Trophoblast cell (in vitro differentiated cells and primary cell): ENCODE measurements around the gene TRIM3.

ENCODE experiments used
- DNase-seq, 2 donors: peaks; one replicate each; pipeline ENCODE4 v3.0.0-alpha.2; 2016
- H2AFZ ChIP-seq: 2 replicates; pipeline ENCODE4 v1.6.1; 2013; ENCODE audit warnings: low read length, moderate library complexity, mild to moderate bottlenecking; ENCODE audit not compliant: insufficient read depth, poor library complexity
- H2AK5ac ChIP-seq: 2 replicates; pipeline ENCODE4 v1.6.1; 2013; ENCODE audit warnings: mild to moderate bottlenecking, low read length
- H2BK120ac ChIP-seq: 2 replicates; pipeline ENCODE4 v1.6.1; 2013; ENCODE audit warnings: low read length, mild to moderate bottlenecking, moderate library complexity; ENCODE audit not compliant: insufficient read depth, poor library complexity
- H2BK12ac ChIP-seq: 2 replicates; pipeline ENCODE4 v1.6.1; 2013; ENCODE audit warnings: mild to moderate bottlenecking, low read length, moderate library complexity
- H2BK5ac ChIP-seq: 2 replicates; pipeline ENCODE4 v1.6.1; 2013; ENCODE audit warnings: low read length, low read depth, moderate library complexity, mild to moderate bottlenecking; ENCODE audit not compliant: poor library complexity
- H3K14ac ChIP-seq: 2 replicates; pipeline ENCODE4 v1.6.1; 2013; ENCODE audit warnings: mild to moderate bottlenecking, low read length
- H3K18ac ChIP-seq: 2 replicates; pipeline ENCODE4 v1.6.1; 2013; ENCODE audit warnings: mild to moderate bottlenecking, low read length
- H3K23ac ChIP-seq: 2 replicates; pipeline ENCODE4 v1.6.1; 2013; ENCODE audit warnings: low read length
- H3K27ac ChIP-seq: 2 replicates; pipeline ENCODE4 v1.5.1; 2013; ENCODE audit warnings: low read depth, mild to moderate bottlenecking, inconsistent platforms, low read length, moderate library complexity
- H3K27me3 ChIP-seq: 2 replicates; pipeline ENCODE4 v1.6.1; 2013; ENCODE audit warnings: inconsistent platforms, mild to moderate bottlenecking, low read length, moderate library complexity; ENCODE audit not compliant: insufficient read depth
- H3K36me3 ChIP-seq, 2 experiments: 1 replicate in 1 of 2; 2 replicates in 1 of 2; pipeline ENCODE4 v1.6.1; 2013; ENCODE audit warnings: low read length in 2 of 2, mild to moderate bottlenecking in 2 of 2, moderate library complexity in 1 of 2; ENCODE audit not compliant: insufficient read depth in 2 of 2, control insufficient read depth in 1 of 2
- H3K4ac ChIP-seq: 2 replicates; pipeline ENCODE4 v1.6.1; 2013; ENCODE audit warnings: low read depth, mild to moderate bottlenecking, low read length, moderate library complexity
- H3K4me1 ChIP-seq, 2 experiments: 1 replicate in 1 of 2; 2 replicates in 1 of 2; pipeline ENCODE4 v1.6.1; 2013; ENCODE audit warnings: low read length in 2 of 2, mild to moderate bottlenecking in 2 of 2, moderate library complexity in 1 of 2; ENCODE audit not compliant: insufficient read depth in 2 of 2, control insufficient read depth in 1 of 2
- H3K4me2 ChIP-seq: 2 replicates; pipeline ENCODE4 v1.6.1; 2013; ENCODE audit warnings: inconsistent platforms, mild to moderate bottlenecking, low read length, moderate library complexity
- H3K4me3 ChIP-seq: 2 replicates; pipeline ENCODE4 v1.5.1; 2013; ENCODE audit warnings: mild to moderate bottlenecking, low read depth, low read length, inconsistent platforms
- H3K79me1 ChIP-seq: one replicate; pipeline ENCODE4 v1.6.1; 2013; ENCODE audit warnings: low read length
- H3K79me2 ChIP-seq: 2 replicates; pipeline ENCODE4 v1.6.1; 2013; ENCODE audit warnings: low read length, mild to moderate bottlenecking; ENCODE audit not compliant: control insufficient read depth, insufficient read depth, poor library complexity
- H3K9ac ChIP-seq: 2 replicates; pipeline ENCODE4 v1.6.1; 2013; ENCODE audit warnings: mild to moderate bottlenecking, low read length
- H3K9me3 ChIP-seq: 2 replicates; pipeline ENCODE4 v1.6.1; 2013; ENCODE audit warnings: low read depth, mild to moderate bottlenecking, control low read depth, inconsistent platforms, low read length; ENCODE audit not compliant: insufficient read depth
- H4K12ac ChIP-seq: 2 replicates; pipeline ENCODE4 v1.6.1; 2013; ENCODE audit warnings: low read depth, mild to moderate bottlenecking, low read length, moderate library complexity
- H4K8ac ChIP-seq: 2 replicates; pipeline ENCODE4 v1.6.1; 2013; ENCODE audit warnings: low read depth, mild to moderate bottlenecking, low read length, moderate library complexity
- H4K91ac ChIP-seq: one replicate; pipeline ENCODE4 v1.6.1; 2013; ENCODE audit warnings: low read depth, mild to moderate bottlenecking, low read length, moderate library complexity
- WGBS: extraction: QIAGEN DNeasy Blood & Tissue Kit; methylation state at CpG from one replicate; pipeline ENCODE4 v1.1.7; 2013; ENCODE audit warnings: missing lambda C conversion rate; ENCODE audit not compliant: insufficient read length, insufficient coverage; ENCODE audit errors: extremely low coverage; 5-methylcytosine and 5-hydroxymethylcytosine counted together

TRIM3 gene

GRCh38 chr11:6488821-6489220, 15.1 kb upstream of the TRIM3 start:
- no peaks in the 10 kb centered on the region for H3K4me1 ChIP-seq
- no peak overlapping the region for H2AK5ac ChIP-seq
- H3K27me3 ChIP-seq: no peaks in the 10 kb centered on the region
- H3K18ac ChIP-seq: no peak overlapping the region
- H3K14ac ChIP-seq: no peak overlapping the region
- H2AFZ ChIP-seq: no peak overlapping the region
- H2BK5ac ChIP-seq: no peak overlapping the region
- no peak overlapping the region for H3K9ac ChIP-seq
- no peak overlapping the region for H4K8ac ChIP-seq
- no peak overlapping the region for H3K27ac ChIP-seq
- WGBS: no CpG with 5 or more reads among the region's 3 CpGs
- no peaks in the 10 kb centered on the region for H3K79me1 ChIP-seq
- H3K23ac ChIP-seq: no peak overlapping the region
- H3K4ac ChIP-seq: no peak overlapping the region
- no peak for DNase-seq
- no peak overlapping the region for H2BK12ac ChIP-seq
- H3K9me3 ChIP-seq: no peaks in the 10 kb centered on the region
- no peaks in the 10 kb centered on the region for H3K79me2 ChIP-seq
- no peak overlapping the region for H2BK120ac ChIP-seq
- no peak overlapping the region for H3K4me2 ChIP-seq
- H4K91ac ChIP-seq: no peak overlapping the region
- peaks cover 6 to 7% of the 10 kb centered on the region in 2 experiments for H3K36me3 ChIP-seq
- no peak overlapping the region for H4K12ac ChIP-seq
- no peak overlapping the region for H3K4me3 ChIP-seq

GRCh38 chr11:6488342-6488741, 14.6 kb upstream of the TRIM3 start:
- WGBS: no CpG with 5 or more reads among the region's 6 CpGs
- no peak overlapping the region for H3K18ac ChIP-seq
- H3K14ac ChIP-seq: no peak overlapping the region
- no peak overlapping the region for H3K4ac ChIP-seq
- H3K36me3 ChIP-seq: peaks cover 6 to 8% of the 10 kb centered on the region in 2 experiments
- H2BK120ac ChIP-seq: no peak overlapping the region
- no peak overlapping the region for H3K9ac ChIP-seq
- no peaks in the 10 kb centered on the region for H3K9me3 ChIP-seq
- H2AFZ ChIP-seq: no peak overlapping the region
- DNase-seq: no peak
- no peak overlapping the region for H3K4me3 ChIP-seq
- H4K91ac ChIP-seq: no peak overlapping the region
- H3K4me2 ChIP-seq: no peak overlapping the region
- H2BK5ac ChIP-seq: no peak overlapping the region
- no peak overlapping the region for H4K8ac ChIP-seq
- no peaks in the 10 kb centered on the region for H3K4me1 ChIP-seq
- H3K23ac ChIP-seq: no peak overlapping the region
- H2AK5ac ChIP-seq: no peak overlapping the region
- H3K27me3 ChIP-seq: no peaks in the 10 kb centered on the region
- H4K12ac ChIP-seq: no peak overlapping the region
- H3K27ac ChIP-seq: no peak overlapping the region
- no peaks in the 10 kb centered on the region for H3K79me1 ChIP-seq
- no peaks in the 10 kb centered on the region for H3K79me2 ChIP-seq
- no peak overlapping the region for H2BK12ac ChIP-seq

GRCh38 chr11:6486938-6487337, 13.2 kb upstream of the TRIM3 start:
- no peak for DNase-seq
- Histone ChIP-seq H4K8ac (no peak overlapping the region), H3K79me1 (no peaks in the 10 kb centered on the region), H2BK120ac (no peak overlapping the region), H3K27me3 (no peaks in the 10 kb centered on the region), H2AFZ (no peak overlapping the region), H3K14ac (no peak overlapping the region), H3K4me1 (peaks cover 2 to 4% of the 10 kb centered on the region in 2 experiments), H4K12ac (no peak overlapping the region), H2BK5ac (no peak overlapping the region), H2BK12ac (no peak overlapping the region), H3K4me2 (no peak overlapping the region), H3K23ac (no peak overlapping the region), H3K9ac (no peak overlapping the region), H3K27ac (no peak overlapping the region), H4K91ac (no peak overlapping the region), H3K4me3 (no peak overlapping the region), H3K79me2 (peaks cover 2% of the 10 kb centered on the region), H3K4ac (no peak overlapping the region), H3K18ac (no peak overlapping the region), H3K9me3 (no peaks in the 10 kb centered on the region), H2AK5ac (no peak overlapping the region), H3K36me3 (peaks cover 6 to 14% of the 10 kb centered on the region in 2 experiments)
- no CpG with 5 or more reads among the region's 1 CpG for whole genome bisulfite sequencing

GRCh38 chr11:6486256-6486655, 12.5 kb upstream of the TRIM3 start:
- DNase-seq: no peak
- H3K27ac ChIP-seq: no peak overlapping the region
- no peak overlapping the region for H3K4me3 ChIP-seq
- H3K18ac ChIP-seq: no peak overlapping the region
- no peak overlapping the region for H4K8ac ChIP-seq
- peaks cover 6 to 14% of the 10 kb centered on the region in 2 experiments for H3K36me3 ChIP-seq
- H2BK5ac ChIP-seq: no peak overlapping the region
- peaks cover 8% of the 10 kb centered on the region for H3K79me2 ChIP-seq
- no peak overlapping the region for H2AK5ac ChIP-seq
- H3K9ac ChIP-seq: no peak overlapping the region
- no peak overlapping the region for H3K4me2 ChIP-seq
- no peak overlapping the region for H3K23ac ChIP-seq
- no peaks in the 10 kb centered on the region for H3K9me3 ChIP-seq
- H3K4me1 ChIP-seq: peaks cover 3 to 6% of the 10 kb centered on the region in 2 experiments
- no peak overlapping the region for H2BK120ac ChIP-seq
- H4K91ac ChIP-seq: no peak overlapping the region
- no peak overlapping the region for H3K14ac ChIP-seq
- H3K4ac ChIP-seq: no peak overlapping the region
- no peak overlapping the region for H2BK12ac ChIP-seq
- no peak overlapping the region for H2AFZ ChIP-seq
- WGBS: no CpG with 5 or more reads among the region's 3 CpGs
- H4K12ac ChIP-seq: no peak overlapping the region
- H3K79me1 ChIP-seq: peaks cover 4% of the 10 kb centered on the region
- no peaks in the 10 kb centered on the region for H3K27me3 ChIP-seq
